Neural progenitor cell (in vitro differentiated cells): ENCODE measurements around the gene GDF2.

ENCODE experiments used
- EZH2 ChIP-seq: fragments of 200-600 bp; sonication (generic); IDR thresholded peaks from 2 replicates; pipeline ENCODE4 v1.6.1; 2017; ENCODE audit warnings: antibody characterized with exemption, mild to moderate bottlenecking, moderate library complexity
- EZH2phosphoT487 ChIP-seq: fragments of 200-600 bp; sonication (generic); IDR thresholded peaks from 2 replicates; pipeline ENCODE4 v1.6.1; 2017; ENCODE audit warnings: antibody characterized with exemption

DNA sequence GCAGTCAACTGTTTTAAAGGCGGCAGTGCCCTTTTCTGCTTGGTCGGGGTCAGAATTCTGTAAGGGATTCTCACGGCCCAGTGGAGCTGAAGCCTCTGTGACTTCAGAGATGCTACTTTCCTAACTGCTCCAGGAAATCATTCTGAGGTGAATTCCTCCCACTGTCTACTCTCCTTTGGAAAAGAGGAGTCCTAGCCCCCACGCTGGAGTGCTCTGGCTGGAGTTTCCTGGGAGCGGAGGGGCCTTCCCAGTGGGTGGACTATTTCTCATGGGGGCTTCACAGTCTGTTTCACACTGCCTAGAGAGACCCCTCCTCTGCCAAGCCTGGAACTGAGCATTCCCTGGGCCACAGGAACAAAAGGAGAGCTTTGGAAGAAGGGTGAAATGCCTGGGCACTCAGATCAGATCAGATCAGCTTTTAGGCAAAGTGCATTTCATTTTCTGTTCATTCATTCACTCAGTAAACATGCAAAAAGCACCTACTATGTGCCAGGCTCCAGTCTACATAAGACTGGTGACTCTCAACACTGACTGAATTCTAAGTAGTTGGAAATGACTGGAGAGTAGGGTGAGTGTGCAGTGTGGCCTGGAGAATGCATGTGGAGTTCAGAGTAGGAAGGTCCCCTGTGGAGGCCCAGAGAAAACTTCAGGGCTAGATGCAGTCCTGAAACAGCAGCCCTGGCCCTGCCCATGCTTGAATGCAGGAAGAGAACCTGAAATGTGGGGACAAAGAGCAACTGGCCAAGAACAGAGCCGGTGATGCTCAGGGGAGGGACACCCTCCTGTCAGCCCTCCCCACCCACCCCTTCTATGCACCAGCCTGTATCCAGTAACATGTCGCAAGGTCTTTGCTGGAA, 49.6 kb downstream of the GDF2 start:
- TF ChIP-seq EZH2phosphoT487, result no peak
- no peak for TF ChIP-seq EZH2
